PC-3 (cell line): Measurements from ENCODE around the gene SPP2. TPM values are rescaled to one million over a fixed set of nuclear protein-coding genes. Genes with fewer than 3 reads are reported as not detected.

Source experiments
- ATAC-seq: fragments of 200-7000 bp; cut with Tn5 transposase; 2 replicates; pipeline ENCODE4 v1.9.1; 2020; ENCODE audit warnings: mild to moderate bottlenecking, moderate library complexity
- BruUV-seq: library from RNA; stranded (reverse); fragments of 400-500 nt; replicated peaks from 2 replicates; lab custom pipeline; 2021; lab: Mats Ljungman, UMichigan
- CTCF ChIA-PET: fragments of 300-600 bp; sonication (Branson Sonifier 250); formaldehyde crosslinking; loops from one replicate; lab custom pipeline; 2022; ENCODE audit warnings: antibody characterized with exemption; lab: Charles Lee
- POLR2A ChIA-PET: fragments of 300-600 bp; sonication (Branson Sonifier 250); formaldehyde crosslinking; loops from one replicate; lab custom pipeline; 2022; ENCODE audit warnings: antibody characterized with exemption; ENCODE audit not compliant: unreplicated experiment; lab: Charles Lee
- DNase-seq: peaks from one replicate; pipeline ENCODE4 v3.0.0-alpha.2; 2015
- H2AFZ ChIP-seq: fragments of 300-600 bp; sonication (generic); 2 replicates; pipeline ENCODE4 v1.6.0; 2016; ENCODE audit warnings: antibody characterized with exemption, low read length
- H3F3A ChIP-seq: fragments of 300-600 bp; sonication (generic); one replicate; pipeline ENCODE4 v1.6.0; 2017; ENCODE audit warnings: antibody characterized with exemption, low read length, control low read depth, mild to moderate bottlenecking; ENCODE audit not compliant: unreplicated experiment
- H3K27ac ChIP-seq: fragments of 300-600 bp; sonication (generic); 2 replicates; pipeline ENCODE4 v1.5.1; 2016; ENCODE audit warnings: mild to moderate bottlenecking, low read length
- H3K27me3 ChIP-seq: fragments of 300-600 bp; sonication (generic); 2 replicates; pipeline ENCODE4 v1.6.1; 2016; ENCODE audit warnings: low read length, mixed read lengths
- H3K36me3 ChIP-seq: fragments of 300-600 bp; sonication (generic); 2 replicates; pipeline ENCODE4 v1.6.1; 2016; ENCODE audit warnings: low read depth, mixed run types, low read length, mixed read lengths
- H3K4me1 ChIP-seq: fragments of 300-600 bp; sonication (generic); 2 replicates; pipeline ENCODE4 v1.5.1; 2016; ENCODE audit warnings: low read length; ENCODE audit not compliant: insufficient read depth
- H3K4me2 ChIP-seq: fragments of 300-600 bp; sonication (generic); 2 replicates; pipeline ENCODE4 v1.6.0; 2016; ENCODE audit warnings: low read length
- H3K4me3 ChIP-seq: fragments of 300-600 bp; sonication (generic); 2 replicates; pipeline ENCODE4 v1.5.1; 2016; ENCODE audit warnings: mild to moderate bottlenecking, low read length, mixed read lengths
- H3K79me2 ChIP-seq: fragments of 300-600 bp; sonication (generic); 2 replicates; pipeline ENCODE4 v1.6.1; 2017; ENCODE audit warnings: low read length, mixed read lengths
- H3K9ac ChIP-seq: fragments of 300-600 bp; sonication (generic); 2 replicates; pipeline ENCODE4 v1.6.0; 2016; ENCODE audit warnings: mild to moderate bottlenecking, low read length
- H3K9me2 ChIP-seq: fragments of 300-600 bp; sonication (generic); replicated peaks from 2 replicates; pipeline ENCODE4 v1.6.1; 2016; ENCODE audit warnings: mixed run types, low read length, mixed read lengths
- H3K9me3 ChIP-seq: fragments of 300-600 bp; sonication (generic); 2 replicates; pipeline ENCODE4 v1.6.1; 2016; ENCODE audit warnings: low read length, mixed read lengths
- H4K20me1 ChIP-seq: fragments of 300-600 bp; sonication (generic); 2 replicates; pipeline ENCODE4 v1.6.1; 2016; ENCODE audit warnings: low read length, mixed read lengths
- CTCF ChIP-seq: fragments of 300-600 bp; sonication (generic); conservative IDR thresholded peaks from 2 replicates; pipeline ENCODE4 v1.5.1; 2017; ENCODE audit warnings: antibody characterized with exemption, low read depth, mild to moderate bottlenecking, low read length
- EZH2 ChIP-seq: fragments of 300-600 bp; sonication (generic); IDR thresholded peaks from one replicate; pipeline ENCODE4 v1.6.1; 2017; ENCODE audit warnings: antibody characterized with exemption, mild to moderate bottlenecking, low read length; ENCODE audit not compliant: unreplicated experiment
- EZH2phosphoT487 ChIP-seq: fragments of 300-600 bp; sonication (generic); IDR thresholded peaks from 2 replicates; pipeline ENCODE4 v1.6.1; 2018; ENCODE audit warnings: mild to moderate bottlenecking, antibody characterized with exemption, low read length, borderline replicate concordance
- intact Hi-C: fragments of 100-400 bp; cut with micrococcal nuclease; formaldehyde crosslinking; loops from 2 replicates; pipeline ENCODE4 v1.9.0; 2023
- total RNA-seq: library from RNA; depleted of rRNA; stranded (reverse); fragments of >200 nt; gene quantifications from 2 replicates; pipeline ENCODE4 v1.2.3, GENCODE V29; 2014; rRNA removed

The SPP2 gene
- total RNA-seq, 1 experiment from 2014 or later, result not detected

- no peaks in the 10 kb centered on the region for H3K4me1 ChIP-seq
- no TSS peak for BruUV-seq
- POLR2A ChIA-PET, result no interaction called here
- no peaks in the 10 kb centered on the region for H3K9me3 ChIP-seq
- H3K9me2 ChIP-seq, result no peaks in the 10 kb centered on the region
- H3K9ac ChIP-seq, result no peak overlapping the region
- H3K79me2 ChIP-seq, result no peaks in the 10 kb centered on the region
- H3K4me2 ChIP-seq, result no peak overlapping the region
- H3F3A ChIP-seq, result no peaks in the 10 kb centered on the region
- no peak overlapping the region for H2AFZ ChIP-seq
- no peaks in the 10 kb centered on the region for H3K36me3 ChIP-seq
- ATAC-seq (no peak), DNase-seq (no peak)
- no peak overlapping the region for H3K4me3 ChIP-seq
- H3K27ac ChIP-seq, result no peak overlapping the region
- intact Hi-C loops, result no loop called here
- no peaks in the 10 kb centered on the region for H4K20me1 ChIP-seq
- no peaks in the 10 kb centered on the region for H3K27me3 ChIP-seq
- CTCF ChIA-PET, result no interaction called here
- TF ChIP-seq EZH2phosphoT487, result no peak
- no peak for TF ChIP-seq EZH2
- TF ChIP-seq CTCF, result no peak
These were observed 75.6 kb downstream of the SPP2 start for GRCh38 chr2:234126146-234126470.

Other genes starting within 250 kb of the SPP2 start
- 31.7 and 37.0 TPM in 2 replicates for gene HJURP, start 196.2 kb upstream of the SPP2 start, total RNA-seq
- gene TRPM8, start 133.3 kb upstream of the SPP2 start, total RNA-seq, result not detected in 2 replicates